HAP-1 (cell line): ENCODE results near the gene TNFRSF19.

Experiments used
- DNase-seq, 2 experiments: peaks; one replicate each; pipeline ENCODE4 v3.0.0-alpha.2; 2016 to 2020; ENCODE audit warnings: low spot score in 2 of 2
- H3K27me3 ChIP-seq: fragments of 250-450 bp; sonication (Bioruptor Pico); 2 replicates; pipeline ENCODE4 v1.5.1; 2020; ENCODE audit warnings: low read depth, mild to moderate bottlenecking, moderate library complexity
- H3K36me3 ChIP-seq: fragments of 250-450 bp; sonication (Bioruptor Pico); replicated peaks from 2 replicates; pipeline ENCODE4 v1.5.1; 2020; ENCODE audit warnings: mild to moderate bottlenecking
- H3K4me1 ChIP-seq: fragments of 250-450 bp; sonication (Bioruptor Pico); 2 replicates; pipeline ENCODE4 v1.5.1; 2020; ENCODE audit warnings: mild to moderate bottlenecking
- H3K4me3 ChIP-seq: fragments of 250-450 bp; sonication (Bioruptor Pico); 2 replicates; pipeline ENCODE4 v1.5.1; 2020; ENCODE audit warnings: mild to moderate bottlenecking, moderate library complexity
- H3K9me3 ChIP-seq: fragments of 250-450 bp; sonication (Bioruptor Pico); 2 replicates; pipeline ENCODE4 v1.5.1; 2020; ENCODE audit warnings: mild to moderate bottlenecking, moderate library complexity
- in situ Hi-C: fragments of 300-500 bp; cut with MboI; formaldehyde crosslinking; loops from 3 replicates; pipeline ENCODE4 v1.14.3; 2020; ENCODE audit warnings: low sequenced_read_pairs, inconsistent platforms, mixed read lengths

The TNFRSF19 gene

DNA sequence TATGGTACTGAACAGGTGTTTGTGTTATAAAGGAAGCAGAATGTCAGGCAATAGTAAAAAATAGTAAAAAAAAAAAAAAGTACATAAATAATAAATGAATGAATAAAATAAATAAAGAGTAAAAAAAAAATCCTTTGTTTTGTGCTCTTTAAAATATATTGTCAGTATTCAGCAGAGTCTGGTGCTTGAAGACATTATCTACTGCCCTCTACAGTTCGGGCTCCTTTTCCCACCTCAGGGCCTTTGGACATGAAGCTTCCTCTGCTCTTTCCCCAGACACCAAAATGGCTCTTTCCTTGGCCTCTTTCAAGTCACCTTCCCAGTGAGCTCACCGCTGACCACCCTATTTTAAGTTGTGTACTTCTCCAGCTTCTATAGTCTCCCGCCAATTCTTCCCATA is 137.5 kb downstream of the TNFRSF19 start:
- Histone ChIP-seq H3K4me1 (peaks cover 7% of the 10 kb centered on the region), H3K9me3 (no peaks in the 10 kb centered on the region), H3K27me3 (no peaks in the 10 kb centered on the region), H3K4me3 (no peak overlapping the region), H3K36me3 (no peaks in the 10 kb centered on the region)
- peak in 1 of 2 experiments; percentile 13 for DNase-seq
- in situ Hi-C loops, result no loop called here

DNA sequence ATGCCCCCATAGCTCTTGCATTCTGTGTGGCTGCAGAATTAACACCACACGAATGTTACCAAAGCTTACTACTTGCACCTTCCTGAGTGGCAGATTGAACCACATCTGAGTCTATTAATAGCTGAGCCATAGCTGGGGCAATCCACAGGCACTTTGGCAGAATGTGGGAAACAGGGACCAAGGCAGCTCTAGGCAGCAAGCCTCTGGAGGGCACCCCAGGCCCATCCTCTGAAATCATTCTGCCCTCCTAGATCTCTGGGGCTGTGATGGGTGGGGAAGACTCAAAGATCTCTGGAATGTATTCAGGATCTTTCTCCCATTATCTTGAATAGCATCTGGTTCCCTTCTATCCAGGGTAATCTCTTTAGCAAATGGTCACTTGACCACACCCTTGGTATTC is 139.3 kb downstream of the TNFRSF19 start:
- Histone ChIP-seq H3K27me3 (no peaks in the 10 kb centered on the region), H3K9me3 (no peaks in the 10 kb centered on the region), H3K4me3 (no peak overlapping the region), H3K4me1 (no peaks in the 10 kb centered on the region; the same call in 1 of the 2 replicates), H3K36me3 (no peaks in the 10 kb centered on the region)
- DNase-seq, result no peak
- in situ Hi-C loops, result no loop called here

DNA sequence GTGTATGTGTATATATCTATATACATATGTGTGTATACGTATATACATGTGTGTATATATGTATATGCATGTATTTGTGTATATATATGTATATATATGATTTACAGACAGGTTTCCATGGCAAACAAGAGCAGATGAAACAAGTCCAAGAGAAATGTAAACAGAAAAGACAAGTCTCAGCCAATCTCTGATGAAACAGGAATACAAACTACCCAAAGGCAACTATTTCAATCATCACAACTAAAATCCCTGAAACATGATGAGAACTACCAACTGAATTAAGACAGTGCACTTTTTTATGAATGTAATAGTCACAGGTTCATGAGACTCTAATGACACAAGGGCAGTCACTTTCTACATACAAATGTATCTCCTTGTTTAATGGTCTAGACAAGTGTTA is 140.2 kb downstream of the TNFRSF19 start:
- Histone ChIP-seq H3K27me3 (no peaks in the 10 kb centered on the region), H3K36me3 (no peaks in the 10 kb centered on the region), H3K9me3 (no peaks in the 10 kb centered on the region), H3K4me3 (no peak overlapping the region), H3K4me1 (no peaks in the 10 kb centered on the region; the same call in 1 of the 2 replicates)
- in situ Hi-C loops, result no loop called here
- no peak for DNase-seq

DNA sequence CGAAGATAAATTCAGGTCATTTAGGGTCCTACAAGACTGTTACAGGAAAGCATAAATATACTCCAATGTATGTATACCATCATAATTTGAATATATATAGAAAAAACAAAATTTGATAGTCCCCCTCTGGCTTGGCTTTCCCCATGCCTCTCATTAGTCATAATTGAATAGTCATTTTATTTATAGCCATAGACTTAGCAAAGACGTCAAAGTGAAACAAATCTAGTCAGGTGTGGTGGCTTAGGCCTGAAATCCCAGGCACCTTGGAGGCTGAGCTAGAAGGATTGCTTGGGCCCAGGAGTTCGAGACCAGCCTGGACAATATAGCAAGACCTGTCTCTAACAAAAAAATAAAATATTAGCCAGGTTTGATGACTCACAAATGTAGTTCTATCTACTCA is 141.1 kb downstream of the TNFRSF19 start:
- DNase-seq, result no peak
- in situ Hi-C loops, result no loop called here
- Histone ChIP-seq H3K4me1 (no peaks in the 10 kb centered on the region), H3K27me3 (no peaks in the 10 kb centered on the region), H3K36me3 (no peaks in the 10 kb centered on the region), H3K4me3 (no peak overlapping the region), H3K9me3 (no peaks in the 10 kb centered on the region)

GRCh38 chr13:23714672-23715071 is 144.5 kb downstream of the TNFRSF19 start:
- H3K27me3 ChIP-seq, result no peaks in the 10 kb centered on the region
- H3K36me3 ChIP-seq, result no peaks in the 10 kb centered on the region
- no peak for DNase-seq
- in situ Hi-C loops, result no loop called here
- H3K9me3 ChIP-seq, result no peaks in the 10 kb centered on the region
- H3K4me1 ChIP-seq, result no peaks in the 10 kb centered on the region
- H3K4me3 ChIP-seq, result no peak overlapping the region

DNA sequence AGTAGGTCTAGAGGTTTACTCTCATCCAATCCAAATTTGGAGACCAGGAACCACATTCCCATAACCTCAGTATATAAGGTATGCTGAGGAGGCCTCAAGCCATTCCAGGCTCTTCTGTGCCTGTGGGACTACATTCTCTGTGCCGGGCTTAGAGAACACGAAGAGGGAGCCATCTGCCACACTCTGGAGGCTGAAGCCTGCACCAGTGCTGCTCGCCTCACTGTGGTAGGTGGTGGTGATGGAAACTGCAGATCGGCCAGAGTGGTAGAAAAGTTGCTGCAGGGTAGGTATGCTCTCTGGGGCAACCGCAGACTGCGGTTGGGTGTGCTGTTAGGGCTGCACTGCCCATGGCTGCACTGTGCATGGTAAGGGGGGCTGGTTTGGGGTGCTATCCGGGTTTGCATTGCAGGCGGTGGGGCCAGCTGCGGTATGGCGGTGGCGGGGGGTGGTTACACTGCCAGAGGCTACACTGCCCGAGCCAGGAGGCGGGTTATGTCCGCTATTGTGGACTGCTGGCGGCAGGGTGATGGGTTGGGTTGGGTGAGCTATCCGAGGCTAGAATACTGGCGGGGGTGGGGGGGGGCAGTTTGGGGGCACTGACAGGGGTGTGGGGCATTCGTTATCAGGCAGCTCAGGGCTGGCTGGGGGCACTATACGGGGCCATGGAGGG is 145.0 kb downstream of the TNFRSF19 start:
- no peaks in the 10 kb centered on the region for H3K36me3 ChIP-seq
- no peaks in the 10 kb centered on the region for H3K9me3 ChIP-seq
- DNase-seq, result no peak
- H3K4me1 ChIP-seq, result no peaks in the 10 kb centered on the region
- no peak overlapping the region for H3K4me3 ChIP-seq
- no peaks in the 10 kb centered on the region for H3K27me3 ChIP-seq
- in situ Hi-C loops, result no loop called here

GRCh38 chr13:23715762-23716235 is 145.6 kb downstream of the TNFRSF19 start:
- no peaks in the 10 kb centered on the region for H3K27me3 ChIP-seq

DNA sequence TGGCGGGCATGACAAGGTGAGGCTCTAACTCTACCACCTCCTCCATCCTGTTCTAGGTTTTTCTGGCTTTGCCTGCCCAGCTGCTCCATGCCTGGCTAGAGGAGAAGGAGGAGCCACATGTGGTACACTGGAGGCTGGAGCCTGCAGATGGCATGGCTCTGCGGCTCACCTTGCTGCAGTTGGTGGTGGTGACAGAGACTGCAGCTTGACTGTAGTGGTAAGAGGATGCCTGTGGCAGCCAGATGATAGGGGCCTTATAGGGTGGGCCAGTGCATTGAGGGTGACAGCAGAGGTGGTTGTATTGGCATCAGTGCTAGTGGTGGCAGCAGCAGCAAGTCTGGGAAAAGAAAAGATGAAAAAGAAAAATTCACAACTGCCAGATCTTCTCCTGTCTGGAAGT is 146.2 kb downstream of the TNFRSF19 start:
- DNase-seq, result no peak
- H3K27me3 ChIP-seq, result no peaks in the 10 kb centered on the region
- no peaks in the 10 kb centered on the region for H3K36me3 ChIP-seq
- in situ Hi-C loops, result no loop called here
- H3K4me1 ChIP-seq, result no peaks in the 10 kb centered on the region
- no peaks in the 10 kb centered on the region for H3K9me3 ChIP-seq
- H3K4me3 ChIP-seq, result no peak overlapping the region

More at GRCh38 chr13:23715762-23716235, 145.6 kb downstream of the TNFRSF19 start:
- Histone ChIP-seq H3K9me3 (no peaks in the 10 kb centered on the region), H3K4me3 (no peak overlapping the region), H3K4me1 (no peaks in the 10 kb centered on the region), H3K36me3 (no peaks in the 10 kb centered on the region)
- DNase-seq, result peak in 1 of 2 experiments; percentile 54
- in situ Hi-C loops, result no loop called here

DNA sequence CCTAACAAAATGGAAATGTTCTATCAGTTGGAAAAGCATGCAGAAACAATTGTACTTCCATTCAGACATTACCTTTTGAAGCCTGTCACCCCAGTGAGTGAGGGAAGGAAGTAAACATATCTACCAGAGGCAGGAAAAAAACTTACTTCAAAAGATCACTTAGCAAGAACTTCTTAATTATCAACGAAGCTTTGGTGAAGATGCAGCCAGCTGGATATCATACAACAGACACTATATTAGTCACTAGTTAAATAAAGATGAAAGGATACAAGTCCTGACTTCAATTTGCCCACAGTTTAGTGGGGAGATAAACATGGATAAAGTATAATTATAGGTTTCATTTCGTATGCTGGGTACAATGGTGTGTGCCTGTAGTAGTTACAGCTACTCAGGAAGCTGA is 148.8 kb downstream of the TNFRSF19 start:
- no peak for DNase-seq
- Histone ChIP-seq H3K27me3 (no peaks in the 10 kb centered on the region), H3K4me3 (no peak overlapping the region), H3K4me1 (peaks cover 10% of the 10 kb centered on the region), H3K9me3 (no peaks in the 10 kb centered on the region), H3K36me3 (no peaks in the 10 kb centered on the region)
- in situ Hi-C loops, result no loop called here

DNA sequence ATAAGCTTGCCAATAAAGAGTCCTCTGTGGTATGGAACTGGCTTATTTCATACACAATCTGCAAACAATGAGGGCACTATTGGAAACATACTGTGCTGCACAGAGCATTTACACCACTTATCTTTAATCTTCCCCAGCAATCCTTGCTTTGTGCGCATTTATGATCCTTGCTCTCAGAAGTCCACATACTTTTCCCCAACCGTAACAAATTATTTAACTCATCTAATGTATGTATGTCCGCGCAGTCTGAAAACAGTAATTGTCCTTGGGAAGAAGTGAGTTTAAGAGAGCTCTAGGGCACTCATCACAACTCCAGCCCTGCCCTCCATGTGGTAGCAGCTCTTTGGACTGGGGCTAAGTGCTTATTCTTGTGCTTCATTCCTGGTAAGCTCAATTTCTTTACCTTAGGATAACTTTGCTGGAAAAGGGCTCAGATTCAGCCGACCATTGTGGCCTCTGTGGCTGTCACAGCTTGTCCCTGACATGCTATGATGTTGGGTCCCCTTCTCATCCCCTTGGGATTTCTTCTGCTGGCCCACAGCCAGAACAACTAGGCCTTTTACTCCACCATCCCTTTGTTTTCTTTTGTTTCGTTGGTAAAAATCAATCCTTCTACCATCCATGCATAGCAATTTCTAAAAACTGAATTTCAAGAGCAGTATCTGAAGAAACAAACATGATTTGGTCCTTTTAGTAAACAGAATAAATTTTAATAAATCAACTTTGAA is 152.7 kb downstream of the TNFRSF19 start:
- H3K4me3 ChIP-seq, result no peak overlapping the region
- in situ Hi-C loops, result no loop called here
- no peaks in the 10 kb centered on the region for H3K36me3 ChIP-seq
- H3K9me3 ChIP-seq, result no peaks in the 10 kb centered on the region
- no peaks in the 10 kb centered on the region for H3K27me3 ChIP-seq
- no peak for DNase-seq
- H3K4me1 ChIP-seq, result peaks cover 10% of the 10 kb centered on the region

GRCh38 chr13:23723471-23723870 is 153.3 kb downstream of the TNFRSF19 start:
- in situ Hi-C loops, result no loop called here
- no peak for DNase-seq

DNA sequence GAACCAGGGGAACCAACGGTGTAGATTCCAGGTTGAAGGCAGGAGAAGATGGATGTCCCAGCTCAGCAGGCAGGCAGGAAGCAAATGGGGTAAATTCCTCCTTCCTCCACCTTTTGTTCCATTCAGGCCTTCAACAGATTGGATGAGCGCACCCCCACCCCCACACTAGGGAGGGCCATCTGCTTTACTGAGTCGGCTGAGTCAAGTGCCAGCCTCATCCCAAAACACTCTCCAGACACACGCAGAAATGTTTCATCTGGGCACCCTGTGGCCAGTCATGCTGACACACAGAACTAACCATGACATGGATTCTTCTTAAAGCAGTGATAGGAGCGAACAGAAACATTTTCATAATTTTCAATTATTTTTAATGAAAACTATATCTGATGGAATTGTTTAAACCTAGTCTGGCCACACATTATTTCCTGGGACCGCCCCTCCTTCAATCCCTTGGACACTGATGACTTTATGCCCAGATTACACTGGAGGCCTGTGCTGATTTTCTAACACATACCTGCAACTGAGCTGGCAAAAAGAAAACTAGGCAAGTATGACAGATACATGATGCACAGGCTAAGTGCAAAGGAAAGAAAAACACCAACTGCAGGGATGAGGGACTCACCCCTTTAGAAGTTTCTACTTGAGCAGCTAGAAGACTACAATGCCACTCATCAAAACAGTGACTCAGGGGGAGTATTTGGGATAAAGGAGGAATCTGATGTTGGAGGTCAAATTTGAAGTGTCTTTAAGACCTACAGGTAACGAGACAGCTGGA is 154.2 kb downstream of the TNFRSF19 start:
- Histone ChIP-seq H3K27me3 (no peaks in the 10 kb centered on the region), H3K36me3 (no peaks in the 10 kb centered on the region), H3K4me3 (no peak overlapping the region), H3K9me3 (no peaks in the 10 kb centered on the region), H3K4me1 (peaks cover 10% of the 10 kb centered on the region)
- in situ Hi-C loops, result no loop called here
- DNase-seq, result no peak

More at GRCh38 chr13:23723471-23723870, 153.3 kb downstream of the TNFRSF19 start:
- Histone ChIP-seq H3K4me1 (peaks cover 10% of the 10 kb centered on the region), H3K4me3 (no peak overlapping the region), H3K27me3 (no peaks in the 10 kb centered on the region), H3K9me3 (no peaks in the 10 kb centered on the region), H3K36me3 (no peaks in the 10 kb centered on the region)
